HG02588 (cell line): ENCODE data around the gene BRWD1.
"Not testable (repeated sequence)": the region's sequence is repeated elsewhere in the genome, so short reads cannot be mapped to it uniquely, and the experiment has no call there.

ENCODE experiments used
- ATAC-seq: cut with Tn5 transposase; IDR thresholded peaks from one replicate; pipeline ENCODE4 v1.9.1; 2021; ENCODE audit warnings: mild to moderate bottlenecking, moderate library complexity; ENCODE audit not compliant: unreplicated experiment

Gene BRWD1

GRCh38 chr21:39137248-39138178 is 175.9 kb downstream of the BRWD1 start:
- ATAC-seq: no peak

GRCh38 chr21:39136711-39137110 is 176.7 kb downstream of the BRWD1 start:
- ATAC-seq: no peak

- ATAC-seq: not testable (repeated sequence)
These were observed 177.3 kb downstream of the BRWD1 start for GRCh38 chr21:39136138-39136537.

GRCh38 chr21:39134288-39134810 is 179.1 kb downstream of the BRWD1 start:
- ATAC-seq: no peak
